BE2C (cell line): Measurements from ENCODE around the gene ROBO1.
"Not testable (repeated sequence)": the region's sequence is repeated elsewhere in the genome, so short reads cannot be mapped to it uniquely, and the experiment has no call there.

Source experiments
- DNase-seq: peaks from one replicate; pipeline ENCODE4 v3.0.0-alpha.2; 2020
- H3K27me3 ChIP-seq: fragments of 250-450 bp; sonication (Bioruptor Pico); 2 replicates; pipeline ENCODE4 v1.5.1; 2020; ENCODE audit warnings: mild to moderate bottlenecking
- H3K36me3 ChIP-seq: fragments of 250-450 bp; sonication (Bioruptor Pico); 2 replicates; pipeline ENCODE4 v1.5.1; 2020; ENCODE audit warnings: mild to moderate bottlenecking
- H3K4me1 ChIP-seq: fragments of 250-450 bp; sonication (Bioruptor Pico); 2 replicates; pipeline ENCODE4 v1.5.1; 2020
- H3K4me3 ChIP-seq: 2 replicates; pipeline ENCODE4 v1.5.1; 2011; ENCODE audit warnings: low read depth, low read length
- H3K9me3 ChIP-seq: fragments of 250-450 bp; sonication (Bioruptor Pico); 2 replicates; pipeline ENCODE4 v1.5.1; 2020
- TF ChIP-seq, protein P1 (sequence below): IDR thresholded peaks from 2 replicates; pipeline ENCODE4 v1.5.1; 2012; ENCODE audit warnings: mild to moderate bottlenecking, low read depth, low read length

Gene ROBO1

DNA sequence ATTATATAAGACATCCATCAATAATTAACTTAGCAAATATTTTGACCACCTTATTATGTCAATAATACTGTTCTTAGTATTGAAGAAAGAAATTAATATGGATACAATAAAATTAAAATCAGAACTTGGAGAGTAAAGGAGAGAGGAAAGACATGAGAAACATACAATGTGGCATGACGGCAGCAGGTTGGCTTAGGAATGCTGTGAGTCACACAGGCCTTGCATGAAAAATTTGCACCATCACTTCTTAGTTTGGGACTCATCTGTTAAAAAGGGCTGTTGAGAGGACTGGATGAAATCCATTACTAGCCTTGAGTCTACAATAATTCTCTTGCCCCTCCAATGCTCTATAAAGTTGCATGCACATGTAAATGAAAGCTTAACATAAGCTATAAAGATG, 880.8 kb downstream of the ROBO1 start:
- Histone ChIP-seq H3K9me3 (no peaks in the 10 kb centered on the region), H3K4me1 (no peaks in the 10 kb centered on the region), H3K4me3 (no peak overlapping the region), H3K27me3 (no peaks in the 10 kb centered on the region), H3K36me3 (no peaks in the 10 kb centered on the region)
- TF ChIP-seq, protein P1, sequence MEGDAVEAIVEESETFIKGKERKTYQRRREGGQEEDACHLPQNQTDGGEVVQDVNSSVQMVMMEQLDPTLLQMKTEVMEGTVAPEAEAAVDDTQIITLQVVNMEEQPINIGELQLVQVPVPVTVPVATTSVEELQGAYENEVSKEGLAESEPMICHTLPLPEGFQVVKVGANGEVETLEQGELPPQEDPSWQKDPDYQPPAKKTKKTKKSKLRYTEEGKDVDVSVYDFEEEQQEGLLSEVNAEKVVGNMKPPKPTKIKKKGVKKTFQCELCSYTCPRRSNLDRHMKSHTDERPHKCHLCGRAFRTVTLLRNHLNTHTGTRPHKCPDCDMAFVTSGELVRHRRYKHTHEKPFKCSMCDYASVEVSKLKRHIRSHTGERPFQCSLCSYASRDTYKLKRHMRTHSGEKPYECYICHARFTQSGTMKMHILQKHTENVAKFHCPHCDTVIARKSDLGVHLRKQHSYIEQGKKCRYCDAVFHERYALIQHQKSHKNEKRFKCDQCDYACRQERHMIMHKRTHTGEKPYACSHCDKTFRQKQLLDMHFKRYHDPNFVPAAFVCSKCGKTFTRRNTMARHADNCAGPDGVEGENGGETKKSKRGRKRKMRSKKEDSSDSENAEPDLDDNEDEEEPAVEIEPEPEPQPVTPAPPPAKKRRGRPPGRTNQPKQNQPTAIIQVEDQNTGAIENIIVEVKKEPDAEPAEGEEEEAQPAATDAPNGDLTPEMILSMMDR, result no peak
- DNase-seq, result no peak

- H3K36me3 ChIP-seq, H3K4me1 ChIP-seq, H3K4me3 ChIP-seq, DNase-seq, H3K27me3 ChIP-seq, H3K9me3 ChIP-seq: not testable (repeated sequence)
Measured at GRCh38 chr3:78884567-78884966, 883.2 kb downstream of the ROBO1 start.

- no peaks in the 10 kb centered on the region for H3K27me3 ChIP-seq
- DNase-seq, result no peak
- no peaks in the 10 kb centered on the region for H3K4me1 ChIP-seq
- TF ChIP-seq, protein P1, result no peak
- no peaks in the 10 kb centered on the region for H3K9me3 ChIP-seq
- no peaks in the 10 kb centered on the region for H3K36me3 ChIP-seq
- no peak overlapping the region for H3K4me3 ChIP-seq
Measured at GRCh38 chr3:78882251-78882650, 885.5 kb downstream of the ROBO1 start.

- Histone ChIP-seq H3K9me3 (no peaks in the 10 kb centered on the region), H3K36me3 (no peaks in the 10 kb centered on the region), H3K27me3 (no peaks in the 10 kb centered on the region), H3K4me3 (no peak overlapping the region), H3K4me1 (no peaks in the 10 kb centered on the region)
- DNase-seq, result no peak
- TF ChIP-seq, protein P1, result no peak
Measured at GRCh38 chr3:78881501-78881900, 886.3 kb downstream of the ROBO1 start.

DNA sequence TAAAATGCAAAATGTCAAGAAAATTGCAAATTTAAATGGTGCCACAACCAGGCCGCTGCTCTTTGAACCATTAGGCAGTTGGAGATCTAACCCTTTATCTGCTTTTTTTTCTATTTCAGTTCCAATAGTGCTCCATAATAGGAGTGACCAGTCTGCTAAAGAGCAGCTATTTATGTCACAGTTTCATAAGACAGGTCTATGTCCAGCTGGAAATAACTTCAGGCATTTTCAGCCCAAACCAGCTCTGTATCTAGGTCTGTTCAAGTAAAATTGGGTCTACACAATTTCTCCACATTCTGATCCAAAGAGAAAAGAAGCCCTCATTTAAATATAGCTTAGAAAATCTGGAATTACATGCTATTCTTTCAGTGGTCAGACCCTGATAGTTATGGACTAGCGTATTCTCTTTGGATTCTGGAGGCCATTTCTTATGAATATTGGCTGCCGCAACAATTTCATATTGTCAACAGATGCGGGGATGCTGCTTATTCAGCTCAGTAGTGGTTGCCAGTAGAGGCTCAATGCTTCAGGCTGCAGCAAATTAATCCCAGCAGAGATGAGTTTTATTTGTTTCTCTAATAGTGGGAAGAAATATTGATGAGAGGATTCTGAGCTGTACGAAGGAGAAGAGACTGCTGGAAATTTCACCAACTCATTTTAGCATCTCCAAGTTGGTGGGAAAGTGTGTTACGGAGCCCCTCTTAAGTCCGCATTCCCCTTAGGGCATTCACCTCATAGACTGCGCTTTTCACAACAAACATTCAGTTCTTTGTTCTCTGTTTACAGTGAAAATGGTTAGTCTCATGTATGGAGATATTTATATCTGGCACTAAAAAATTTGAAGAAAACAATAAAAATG, 887.0 kb downstream of the ROBO1 start:
- no peaks in the 10 kb centered on the region for H3K27me3 ChIP-seq
- no peaks in the 10 kb centered on the region for H3K4me1 ChIP-seq
- no peaks in the 10 kb centered on the region for H3K9me3 ChIP-seq
- TF ChIP-seq, protein P1, result no peak
- no peaks in the 10 kb centered on the region for H3K36me3 ChIP-seq
- DNase-seq, result no peak
- no peak overlapping the region for H3K4me3 ChIP-seq

- Histone ChIP-seq H3K4me1 (no peaks in the 10 kb centered on the region), H3K27me3 (no peaks in the 10 kb centered on the region), H3K9me3 (no peaks in the 10 kb centered on the region), H3K4me3 (no peak overlapping the region), H3K36me3 (no peaks in the 10 kb centered on the region)
- no peak for DNase-seq
- TF ChIP-seq, protein P1, result no peak
Measured at GRCh38 chr3:78879295-78879860, 888.4 kb downstream of the ROBO1 start.
